HG03175 (cell line): ENCODE results near the gene CLASRP.

ENCODE experiments used
- ATAC-seq: cut with Tn5 transposase; IDR thresholded peaks from one replicate; pipeline ENCODE4 v1.9.1; 2021; ENCODE audit warnings: mild to moderate bottlenecking, moderate library complexity; ENCODE audit not compliant: unreplicated experiment

The CLASRP gene

DNA sequence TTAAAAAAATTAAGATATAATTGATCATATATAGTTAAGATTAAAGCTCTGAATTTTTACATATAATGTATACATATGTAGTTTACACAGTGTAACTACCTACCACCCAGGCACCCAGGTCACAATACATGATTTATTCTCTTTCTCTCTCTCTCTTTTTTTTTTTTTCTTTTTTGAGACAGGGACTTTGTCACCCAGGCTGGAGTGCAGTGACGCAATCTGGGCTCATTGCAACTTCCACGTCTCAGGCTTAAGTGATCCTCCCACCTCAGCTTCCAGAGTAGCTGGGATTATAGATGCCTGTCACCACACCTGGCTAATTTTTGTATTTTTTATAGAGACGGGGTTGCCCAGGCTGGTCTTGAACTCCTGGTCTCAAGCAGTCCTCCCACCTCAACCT is 18.8 kb upstream of the CLASRP start:
- no peak for ATAC-seq

DNA sequence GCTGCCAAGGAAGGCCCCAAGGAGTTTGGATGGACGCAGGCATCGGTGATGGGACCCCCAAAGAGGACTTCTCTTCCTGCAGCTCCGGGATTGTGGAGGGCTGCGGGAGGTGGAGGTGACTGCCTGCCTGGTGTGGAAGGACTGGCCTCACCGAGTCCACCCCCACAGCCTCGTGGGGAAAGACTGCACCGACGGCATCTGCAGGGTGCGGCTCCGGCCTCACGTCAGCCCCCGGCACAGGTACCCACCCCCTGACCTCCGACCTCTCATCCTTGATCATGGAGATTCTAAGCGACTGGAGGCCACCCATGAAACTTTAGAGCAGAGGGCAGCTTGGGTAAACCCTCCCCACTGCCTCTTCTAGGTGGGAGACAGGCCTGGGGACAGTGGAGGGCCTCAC is 16.9 kb upstream of the CLASRP start:
- ATAC-seq: no peak

DNA sequence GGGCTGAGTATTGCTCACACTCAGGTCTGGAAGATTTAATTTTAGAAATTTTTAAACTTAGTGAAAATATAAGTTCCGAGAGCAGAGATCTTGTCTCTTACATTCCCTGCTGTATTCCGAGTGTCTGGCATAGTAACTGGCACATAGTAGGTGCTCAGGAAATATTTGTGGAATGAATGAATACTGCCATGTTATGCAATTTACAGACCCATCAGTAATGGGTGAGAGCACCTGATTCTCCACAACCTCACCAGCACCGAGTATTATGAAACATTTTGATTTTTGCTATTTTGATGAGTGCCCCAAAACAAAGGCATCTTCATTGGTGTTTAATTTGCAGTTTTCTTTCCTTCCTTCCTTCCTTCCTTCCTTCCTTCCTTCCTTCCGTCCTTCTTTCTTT is 15.8 kb upstream of the CLASRP start:
- no peak for ATAC-seq

DNA sequence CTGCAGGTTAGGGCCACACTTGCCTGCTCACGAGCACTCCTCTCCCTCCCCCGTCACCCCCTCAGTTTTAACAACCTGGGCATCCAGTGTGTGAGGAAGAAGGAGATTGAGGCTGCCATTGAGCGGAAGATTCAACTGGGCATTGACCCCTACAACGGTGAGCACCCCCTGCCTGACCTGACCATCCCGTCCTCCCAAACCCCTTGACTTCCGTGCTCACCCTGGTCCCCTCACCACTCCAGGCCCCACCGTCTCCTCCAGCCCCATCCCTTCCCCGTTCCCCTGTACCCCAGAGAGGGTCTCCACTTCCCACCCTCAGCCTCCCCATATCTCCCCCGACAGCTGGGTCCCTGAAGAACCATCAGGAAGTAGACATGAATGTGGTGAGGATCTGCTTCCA is 13.6 kb upstream of the CLASRP start:
- no peak for ATAC-seq

DNA sequence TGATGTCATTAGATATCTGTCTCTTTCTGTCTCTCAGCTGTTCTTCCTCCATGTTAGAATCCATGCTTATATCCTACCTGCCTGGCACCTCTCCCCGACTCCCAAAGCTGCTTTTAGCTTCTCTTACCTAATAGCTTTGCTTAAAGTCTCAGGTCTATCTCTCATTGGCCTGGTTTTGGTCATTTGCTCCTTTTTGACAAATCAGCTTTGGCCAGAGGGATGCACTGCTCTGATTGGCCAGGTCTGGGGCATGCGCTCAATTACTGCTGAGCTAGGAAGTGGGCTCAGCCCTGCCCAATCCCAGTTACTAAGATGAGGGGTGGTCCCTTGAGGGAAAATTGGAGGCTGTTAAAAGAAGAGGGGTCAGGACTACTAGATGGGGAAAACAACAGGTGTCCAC is 11.5 kb upstream of the CLASRP start:
- ATAC-seq: no peak

DNA sequence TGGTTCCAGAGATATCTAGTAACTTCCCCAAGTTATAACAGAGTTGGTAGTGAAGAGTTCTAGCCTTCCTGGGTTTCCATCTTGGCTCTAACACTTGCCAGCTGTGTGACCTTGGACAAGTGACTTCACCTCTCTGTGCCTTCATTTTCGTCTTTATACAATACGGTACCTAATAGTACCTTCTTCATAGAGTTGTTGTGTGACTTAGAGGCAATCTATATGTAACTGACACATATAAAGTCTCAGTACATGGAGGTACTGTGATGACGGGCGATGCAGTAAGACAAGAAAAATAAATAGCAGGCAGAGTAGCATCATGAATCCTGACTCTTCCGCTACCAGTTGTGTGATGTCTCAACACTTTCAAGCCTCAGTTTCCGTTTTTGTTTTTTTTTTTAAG is 8.0 kb upstream of the CLASRP start:
- no peak for ATAC-seq

DNA sequence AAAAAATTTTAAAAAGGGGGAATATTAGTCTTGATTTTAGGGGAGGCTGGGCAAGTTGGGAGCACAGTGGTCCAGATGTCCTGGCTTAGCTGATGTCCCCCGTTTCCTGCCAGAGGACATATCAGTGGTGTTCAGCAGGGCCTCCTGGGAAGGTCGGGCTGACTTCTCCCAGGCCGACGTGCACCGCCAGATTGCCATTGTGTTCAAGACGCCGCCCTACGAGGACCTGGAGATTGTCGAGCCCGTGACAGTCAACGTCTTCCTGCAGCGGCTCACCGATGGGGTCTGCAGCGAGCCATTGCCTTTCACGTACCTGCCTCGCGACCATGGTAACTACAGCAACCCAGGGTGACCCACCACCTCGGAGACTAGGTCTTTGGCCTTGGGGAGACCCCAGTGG is 6.4 kb upstream of the CLASRP start:
- no peak for ATAC-seq

DNA sequence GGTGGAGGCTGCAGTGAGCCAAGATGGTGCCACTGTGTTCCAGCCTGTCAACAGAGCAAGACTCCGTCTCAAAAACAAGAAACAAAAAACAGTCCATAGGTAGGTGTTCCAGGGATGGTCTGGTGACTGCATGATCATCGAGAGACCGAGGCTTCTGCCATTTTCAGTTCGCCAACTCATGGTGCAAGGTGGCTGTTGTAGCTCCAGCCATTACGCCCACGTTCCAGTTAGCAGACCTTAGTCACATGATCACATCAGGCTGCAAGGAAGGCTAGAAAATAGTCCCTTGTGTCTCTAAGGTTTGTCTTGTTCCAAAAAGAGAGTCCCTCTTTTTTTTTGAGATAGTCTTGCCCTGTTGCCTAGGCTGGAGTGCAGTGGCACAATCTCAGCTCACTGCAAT is 3.1 kb upstream of the CLASRP start:
- no peak for ATAC-seq

DNA sequence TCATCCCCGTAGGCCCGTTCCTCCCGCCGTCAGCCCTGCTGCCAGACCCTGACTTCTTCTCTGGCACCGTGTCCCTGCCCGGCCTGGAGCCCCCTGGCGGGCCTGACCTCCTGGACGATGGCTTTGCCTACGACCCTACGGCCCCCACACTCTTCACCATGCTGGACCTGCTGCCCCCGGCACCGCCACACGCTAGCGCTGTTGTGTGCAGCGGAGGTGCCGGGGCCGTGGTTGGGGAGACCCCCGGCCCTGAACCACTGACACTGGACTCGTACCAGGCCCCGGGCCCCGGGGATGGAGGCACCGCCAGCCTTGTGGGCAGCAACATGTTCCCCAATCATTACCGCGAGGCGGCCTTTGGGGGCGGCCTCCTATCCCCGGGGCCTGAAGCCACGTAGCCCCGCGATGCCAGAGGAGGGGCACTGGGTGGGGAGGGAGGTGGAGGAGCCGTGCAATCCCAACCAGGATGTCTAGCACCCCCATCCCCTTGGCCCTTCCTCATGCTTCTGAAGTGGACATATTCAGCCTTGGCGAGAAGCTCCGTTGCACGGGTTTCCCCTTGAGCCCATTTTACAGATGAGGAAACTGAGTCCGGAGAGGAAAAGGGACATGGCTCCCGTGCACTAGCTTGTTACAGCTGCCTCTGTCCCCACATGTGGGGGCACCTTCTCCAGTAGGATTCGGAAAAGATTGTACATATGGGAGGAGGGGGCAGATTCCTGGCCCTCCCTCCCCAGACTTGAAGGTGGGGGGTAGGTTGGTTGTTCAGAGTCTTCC is 1.3 kb upstream of the CLASRP start:
- no peak for ATAC-seq

DNA sequence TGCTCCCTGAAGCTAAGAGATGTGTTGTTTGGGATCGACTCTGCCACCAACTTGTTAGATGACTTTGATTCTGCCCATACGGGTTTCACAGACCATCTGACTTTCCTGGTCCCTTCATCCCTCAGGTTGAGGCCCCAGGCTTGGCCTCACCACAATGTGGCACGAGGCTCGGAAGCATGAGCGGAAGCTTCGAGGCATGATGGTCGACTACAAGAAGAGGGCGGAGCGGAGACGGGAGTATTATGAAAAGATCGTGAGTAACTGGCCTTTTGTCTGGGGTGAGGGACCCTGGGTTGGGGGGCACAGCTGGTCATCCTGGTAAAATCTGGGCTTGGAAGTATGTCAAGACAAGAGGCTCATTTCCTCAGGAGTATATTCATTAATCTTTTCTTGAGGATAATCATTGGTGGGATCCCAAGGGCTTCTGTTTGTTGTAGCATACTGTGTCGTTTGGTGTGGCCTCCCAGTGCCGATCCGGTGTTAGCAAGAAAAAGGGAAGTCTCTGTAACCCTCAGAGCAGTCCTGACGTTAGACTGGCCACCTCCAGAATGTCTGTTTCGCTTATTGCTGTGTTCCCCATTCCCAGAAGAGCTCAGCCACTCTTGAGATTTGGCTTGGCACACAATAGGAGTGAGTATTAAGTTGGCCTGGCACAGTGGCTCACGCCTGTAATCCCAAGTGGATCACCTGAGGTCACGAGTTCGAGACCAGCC is 1.4 kb downstream of the CLASRP start:
- ATAC-seq: no peak

DNA sequence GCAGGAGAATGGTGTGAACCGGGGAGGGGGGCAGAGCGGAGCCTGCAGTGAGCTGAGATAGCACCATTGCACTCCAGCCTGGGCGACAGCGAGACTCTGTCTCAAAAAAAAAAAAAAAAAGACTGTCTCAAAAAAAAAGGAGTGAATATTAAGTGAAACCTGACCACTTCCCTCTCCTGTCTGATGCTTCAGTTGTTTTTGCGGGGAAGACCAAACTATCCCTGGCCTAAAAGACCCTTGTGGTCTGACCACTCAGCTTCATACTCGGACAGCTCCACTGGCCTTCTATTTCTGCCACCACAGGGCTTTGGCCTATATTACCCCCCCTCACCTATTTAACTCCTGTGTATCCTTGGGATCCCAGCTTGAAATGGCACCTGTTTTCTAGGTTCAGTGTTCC is 2.3 kb downstream of the CLASRP start:
- no peak for ATAC-seq

DNA sequence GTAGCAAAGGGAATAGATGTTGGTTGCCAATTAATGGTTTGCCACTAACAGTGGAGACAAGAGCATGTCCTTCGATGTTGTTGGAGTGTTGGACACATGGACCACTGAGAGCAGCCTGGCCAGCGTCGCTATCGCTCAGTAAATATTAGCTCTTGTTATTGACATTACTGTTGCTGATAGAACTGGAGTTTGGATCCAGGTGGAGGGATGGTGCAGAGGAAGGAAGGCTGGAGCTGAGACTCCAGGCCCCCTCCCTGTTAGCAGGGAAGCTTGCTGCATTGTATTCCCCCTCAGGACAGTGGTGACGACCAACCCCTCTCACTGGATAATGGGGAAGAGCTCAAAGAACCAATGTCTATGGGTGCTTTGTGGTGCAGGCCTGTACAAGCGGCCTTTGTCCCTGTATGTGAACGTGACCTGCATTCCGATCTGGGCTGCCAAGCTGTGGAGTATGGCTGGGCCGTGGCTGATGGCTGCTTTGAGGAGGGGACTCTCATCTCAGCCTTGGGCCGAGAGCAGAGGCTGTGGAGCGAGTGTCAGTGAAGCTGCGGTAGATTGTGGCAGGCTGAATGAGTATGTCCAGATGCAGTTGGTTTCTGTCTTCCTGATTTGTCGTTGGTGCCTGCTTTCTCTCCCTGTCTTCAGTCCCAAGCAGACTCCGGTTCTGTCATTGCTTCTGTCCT is 7.0 kb downstream of the CLASRP start:
- no peak for ATAC-seq

DNA sequence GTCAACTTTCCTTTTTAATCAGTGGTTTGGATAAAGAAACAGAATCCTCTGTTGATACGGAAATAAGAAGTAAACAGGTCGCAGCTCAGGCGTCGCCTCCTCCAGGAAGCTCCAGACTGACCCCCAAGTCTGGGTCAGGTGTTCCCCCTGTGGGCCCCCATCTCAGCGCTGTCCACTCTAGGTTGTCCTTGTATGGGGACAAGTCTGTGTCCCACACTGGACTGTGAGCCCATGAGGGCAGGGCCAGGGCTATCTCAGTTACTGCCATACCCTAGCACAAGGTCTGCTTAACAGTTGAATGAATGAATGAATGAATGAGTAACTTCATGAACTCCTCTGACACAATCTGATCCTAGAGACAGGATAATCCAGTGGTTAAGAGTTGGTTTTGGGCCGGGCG is 7.5 kb downstream of the CLASRP start:
- no peak for ATAC-seq

DNA sequence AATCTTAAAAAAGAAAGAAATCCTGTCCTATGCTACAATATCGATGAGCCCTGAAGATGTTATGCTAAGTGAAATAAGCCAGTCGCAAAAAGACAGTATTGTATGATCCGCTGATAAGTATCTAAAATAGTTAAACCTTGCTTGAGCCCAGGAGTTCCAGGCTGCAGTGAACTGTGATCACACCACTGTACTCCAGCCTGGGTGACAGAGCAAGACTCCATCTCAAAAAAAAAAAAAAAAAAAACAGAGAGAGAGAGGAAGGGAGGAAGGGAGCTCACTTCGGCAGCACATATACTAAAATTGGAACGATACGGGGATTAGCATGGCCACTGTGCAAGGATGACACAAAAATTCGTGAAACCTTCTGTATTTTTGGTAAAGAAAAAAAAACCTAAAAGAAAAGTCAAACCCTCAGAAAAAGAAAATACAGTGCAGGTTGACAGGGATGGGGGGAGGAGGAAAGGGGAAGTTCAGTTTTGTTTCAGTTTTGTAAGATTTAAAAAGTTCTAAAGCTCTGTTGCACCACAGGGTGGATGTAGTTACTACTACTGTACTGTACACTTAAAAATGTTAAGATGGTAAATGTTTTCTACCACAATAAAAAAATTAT is 8.4 kb downstream of the CLASRP start:
- ATAC-seq: no peak

DNA sequence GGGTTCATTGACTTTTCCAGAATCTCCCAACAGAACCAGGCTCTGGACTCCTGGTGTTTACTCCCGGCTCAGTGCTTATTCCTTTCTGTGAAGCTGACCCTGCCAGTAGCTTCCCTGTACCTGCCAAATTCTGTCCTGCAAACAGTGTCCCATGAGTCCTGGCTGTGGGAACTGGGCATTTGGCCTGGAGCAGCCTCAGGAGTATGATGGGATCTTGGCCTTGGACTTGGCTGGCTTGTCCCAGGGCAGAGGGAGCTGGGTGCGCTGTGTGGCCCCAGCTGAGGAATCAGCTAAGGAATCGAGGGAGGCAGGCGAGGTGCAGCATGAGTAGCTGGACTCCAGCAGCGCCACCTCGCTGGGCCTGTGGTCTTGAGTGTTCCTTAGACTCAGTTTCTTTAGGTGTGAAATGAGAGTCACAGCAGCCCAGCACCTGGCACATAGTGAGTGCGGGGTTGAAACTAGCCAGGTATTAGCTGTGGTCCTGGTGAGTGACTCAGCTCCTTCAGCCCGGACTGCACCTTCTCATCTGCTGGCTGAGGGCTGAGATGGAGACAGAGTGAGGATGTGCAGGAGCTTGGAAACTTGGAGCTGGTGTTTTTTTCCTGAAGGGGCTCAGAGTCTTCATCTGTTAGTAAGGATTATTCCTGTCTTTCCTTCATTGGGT is 10.4 kb downstream of the CLASRP start:
- ATAC-seq: no peak

DNA sequence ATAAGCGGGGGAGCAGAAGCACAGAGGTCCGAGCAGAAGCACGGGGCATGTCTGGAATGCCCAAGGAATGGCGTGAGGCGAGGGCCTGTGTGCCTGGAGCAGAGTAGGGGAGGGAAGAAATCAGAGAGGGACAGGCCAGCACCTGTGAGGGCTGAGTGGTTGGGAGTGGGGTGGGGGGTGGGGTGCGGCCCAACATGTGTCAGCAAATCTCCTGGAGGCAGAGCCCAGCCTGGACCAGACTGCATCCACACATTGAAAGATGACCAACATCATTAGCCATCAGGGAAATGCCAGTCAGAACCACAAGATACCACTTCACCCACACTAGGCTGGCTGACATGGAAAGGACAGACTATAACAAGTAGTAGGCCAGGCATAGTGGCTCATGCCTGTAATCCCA is 11.2 kb downstream of the CLASRP start:
- no peak for ATAC-seq

DNA sequence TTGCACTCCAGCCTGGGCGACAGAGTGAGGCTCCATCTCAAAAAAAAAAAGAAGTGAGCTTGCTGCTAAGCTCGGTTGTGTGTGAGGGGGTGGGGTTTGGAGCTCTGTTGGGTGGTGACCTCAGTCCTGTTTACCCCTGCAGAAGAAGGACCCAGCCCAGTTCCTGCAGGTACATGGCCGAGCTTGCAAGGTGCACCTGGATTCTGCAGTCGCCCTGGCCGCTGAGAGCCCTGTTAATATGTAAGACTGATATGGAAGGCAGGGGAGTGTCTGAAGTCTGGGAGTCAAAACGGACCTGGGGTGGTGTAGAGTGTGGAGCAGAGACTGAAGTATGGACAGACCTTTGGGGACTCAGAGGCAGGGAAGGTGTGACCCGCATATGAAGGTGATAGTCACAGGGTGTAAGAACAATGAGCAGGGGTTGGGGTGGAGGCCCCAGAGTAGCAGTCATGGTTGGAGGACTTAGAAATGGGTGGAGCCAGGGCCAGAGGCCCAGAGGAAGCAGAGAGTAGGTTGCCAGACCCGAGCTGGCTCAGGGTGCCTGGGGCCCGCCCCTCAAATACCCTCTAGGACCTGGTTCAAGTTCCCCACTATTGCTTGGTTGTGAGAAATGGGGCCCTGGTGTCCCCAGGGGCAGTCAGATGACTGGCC is 13.2 kb downstream of the CLASRP start:
- no peak for ATAC-seq

DNA sequence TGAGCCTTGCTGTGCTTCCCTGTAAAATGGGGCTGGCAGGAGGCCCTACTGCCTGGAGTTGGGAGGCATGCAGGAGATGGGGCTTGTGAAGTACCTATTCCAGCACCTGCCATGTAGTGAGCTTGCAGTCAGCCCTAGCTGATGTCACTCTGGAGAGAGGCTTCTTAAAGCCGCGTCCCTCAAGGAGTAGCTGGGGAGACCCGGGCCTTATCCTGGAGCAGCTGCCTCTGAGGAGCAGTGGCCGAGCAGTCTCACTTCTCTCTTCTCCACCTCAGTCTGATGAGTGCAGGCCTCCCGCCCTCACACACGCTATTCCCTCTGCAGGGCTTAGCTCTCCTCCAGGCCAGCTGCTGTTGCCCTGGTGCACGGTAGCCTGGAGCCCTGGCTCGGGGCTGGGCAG is 18.0 kb downstream of the CLASRP start:
- ATAC-seq: no peak

DNA sequence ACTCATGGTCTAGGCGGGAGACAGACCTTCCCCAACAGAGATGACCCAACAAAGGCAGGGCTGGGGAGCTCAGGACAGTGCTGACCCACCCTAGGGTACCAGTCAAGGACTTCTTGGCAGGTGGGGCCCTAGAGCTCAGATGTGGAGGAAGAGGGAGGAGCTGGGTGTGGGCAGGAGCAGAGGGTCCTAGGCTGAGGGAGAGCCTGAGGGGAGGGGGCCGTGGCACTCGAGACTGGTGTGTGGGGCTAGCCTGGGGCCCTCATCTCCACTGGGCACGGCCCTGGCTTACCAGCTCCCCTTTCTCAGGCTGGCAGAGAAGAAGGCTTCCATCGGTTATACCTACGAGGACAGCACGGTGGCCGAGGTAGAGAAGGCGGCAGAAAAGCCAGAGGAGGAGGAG is 18.6 kb downstream of the CLASRP start:
- ATAC-seq: no peak

DNA sequence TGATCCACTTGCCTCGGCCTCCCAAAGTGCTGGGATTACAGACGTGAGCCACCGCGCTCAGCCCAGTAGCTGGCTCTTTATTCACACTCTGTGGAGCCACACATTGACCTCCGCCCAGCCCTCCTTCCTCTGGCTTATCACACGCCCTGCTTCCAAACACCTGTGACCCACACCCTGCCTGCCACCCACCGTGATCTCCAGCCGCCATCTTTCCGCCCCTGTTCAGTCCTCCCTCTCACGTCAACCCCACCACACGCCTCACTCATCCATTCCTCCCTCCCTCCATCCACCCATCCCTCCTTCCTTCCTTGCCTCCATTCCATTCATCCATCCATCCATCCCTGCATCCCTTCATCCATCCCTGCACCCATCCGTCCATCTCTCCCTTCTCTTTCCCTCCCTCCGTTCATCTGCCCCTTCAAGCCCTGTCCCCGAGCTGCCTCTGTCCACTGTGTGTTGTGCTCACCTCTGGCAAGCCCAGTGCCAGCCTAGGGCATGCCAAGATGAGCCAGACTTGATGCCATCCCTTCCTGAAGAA is 19.8 kb downstream of the CLASRP start:
- no peak for ATAC-seq
